Gastroesophageal sphincter (tissue), 4 donors: ENCODE results near the gene CNTNAP2. TPM values are rescaled to one million over a fixed set of nuclear protein-coding genes. Genes with fewer than 3 reads are reported as not detected.

Source experiments
- ATAC-seq: fragments of 150-250 bp; one replicate; pipeline ENCODE4 v1.9.1; 2016; ENCODE audit warnings: mild to moderate bottlenecking, moderate library complexity
- H3K27ac ChIP-seq, 4 donors: fragments of 200-600 bp; sonication (generic) in 3 of 4; 1 replicate in 3 of 4; 2 replicates in 1 of 4; pipeline ENCODE4 v1.5.1; 2016 to 2019
- H3K27me3 ChIP-seq: fragments of 200-600 bp; sonication (generic); one replicate; pipeline ENCODE4 v1.5.1; 2019
- H3K36me3 ChIP-seq, 2 donors: fragments of 200-600 bp; sonication (generic); one replicate each; pipeline ENCODE4 v1.5.1; 2019; ENCODE audit warnings: control low read depth in 1 of 2
- H3K4me1 ChIP-seq, 3 donors: fragments of 200-600 bp; sonication (generic); 1 replicate in 2 of 3; 2 replicates in 1 of 3; pipeline ENCODE4 v1.5.1; 2016 to 2019; ENCODE audit warnings: control low read depth in 2 of 3
- H3K4me3 ChIP-seq, 2 donors: fragments of 200-600 bp; sonication (generic); one replicate each; pipeline ENCODE4 v1.5.1; 2019; ENCODE audit warnings: mild to moderate bottlenecking in 1 of 2, moderate library complexity in 1 of 2
- H3K9me3 ChIP-seq, 3 donors: fragments of 200-600 bp; sonication (generic); one replicate each; pipeline ENCODE4 v1.5.1; 2017 to 2019; ENCODE audit warnings: control low read depth in 2 of 3
- EP300 ChIP-seq: sonication (generic); formaldehyde crosslinking; IDR thresholded peaks from one replicate; pipeline ENCODE4 v1.6.1; 2017; ENCODE audit warnings: antibody characterized with exemption, mild to moderate bottlenecking
- POLR2A ChIP-seq, 2 donors: fragments of 450-650 bp; IDR thresholded peaks; one replicate each; pipeline ENCODE4 v1.6.1; 2017; ENCODE audit warnings: antibody characterized with exemption in 2 of 2, mild to moderate bottlenecking in 2 of 2, moderate library complexity in 1 of 2
- POLR2AphosphoS5 ChIP-seq: sonication (generic); formaldehyde crosslinking; IDR thresholded peaks from one replicate; pipeline ENCODE4 v1.6.1; 2017; ENCODE audit warnings: antibody characterized with exemption
- WGBS, 2 donors: methylation state at CpG; one replicate each; pipeline ENCODE4 v1.1.5; 2018; ENCODE audit warnings: low coverage in 1 of 2; 5-methylcytosine and 5-hydroxymethylcytosine counted together
- total RNA-seq, 4 donors: library from RNA; depleted of rRNA; stranded (reverse); fragments of >200 nt; gene quantifications; one replicate each; pipeline ENCODE4 v1.1.0, GENCODE V29; 2016
- TF ChIP-seq, protein P1 (sequence below), 4 experiments: fragments of 200-600 bp in 2 of 4; fragments of 450-650 bp in 2 of 4; sonication (generic) in 1 of 4; IDR thresholded peaks; one replicate each; pipeline ENCODE4 v1.5.1; 2017 to 2019; ENCODE audit warnings: antibody characterized with exemption in 4 of 4, mild to moderate bottlenecking in 2 of 4, moderate library complexity in 2 of 4

CNTNAP2 gene
- total RNA-seq, 4 donors from 2014 or later, result 1.5 to 8.9 (median 3.2) TPM

DNA sequence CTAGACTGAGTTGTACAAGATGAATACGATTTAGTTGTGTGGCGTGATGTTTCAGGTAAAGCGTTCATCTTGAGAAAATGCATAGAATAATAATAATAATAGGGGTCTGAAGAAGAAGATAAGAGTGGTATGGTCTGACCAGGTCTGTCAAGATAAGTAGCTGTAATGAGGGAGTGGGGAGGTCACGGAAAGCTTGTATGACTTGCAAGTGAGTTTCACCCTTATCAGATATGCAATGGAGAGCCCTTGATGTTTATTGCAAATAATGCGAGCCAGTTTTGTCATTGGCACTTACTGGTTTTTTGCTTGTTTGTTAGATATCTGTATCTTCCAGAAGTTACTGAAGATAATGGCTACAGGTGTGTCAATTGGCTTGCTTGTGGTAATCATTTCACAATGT, 611.5 kb downstream of the CNTNAP2 start:
- ATAC-seq, result no peak
- no peak for TF ChIP-seq EP300
- TF ChIP-seq POLR2AphosphoS5, result no peak
- TF ChIP-seq, protein P1, sequence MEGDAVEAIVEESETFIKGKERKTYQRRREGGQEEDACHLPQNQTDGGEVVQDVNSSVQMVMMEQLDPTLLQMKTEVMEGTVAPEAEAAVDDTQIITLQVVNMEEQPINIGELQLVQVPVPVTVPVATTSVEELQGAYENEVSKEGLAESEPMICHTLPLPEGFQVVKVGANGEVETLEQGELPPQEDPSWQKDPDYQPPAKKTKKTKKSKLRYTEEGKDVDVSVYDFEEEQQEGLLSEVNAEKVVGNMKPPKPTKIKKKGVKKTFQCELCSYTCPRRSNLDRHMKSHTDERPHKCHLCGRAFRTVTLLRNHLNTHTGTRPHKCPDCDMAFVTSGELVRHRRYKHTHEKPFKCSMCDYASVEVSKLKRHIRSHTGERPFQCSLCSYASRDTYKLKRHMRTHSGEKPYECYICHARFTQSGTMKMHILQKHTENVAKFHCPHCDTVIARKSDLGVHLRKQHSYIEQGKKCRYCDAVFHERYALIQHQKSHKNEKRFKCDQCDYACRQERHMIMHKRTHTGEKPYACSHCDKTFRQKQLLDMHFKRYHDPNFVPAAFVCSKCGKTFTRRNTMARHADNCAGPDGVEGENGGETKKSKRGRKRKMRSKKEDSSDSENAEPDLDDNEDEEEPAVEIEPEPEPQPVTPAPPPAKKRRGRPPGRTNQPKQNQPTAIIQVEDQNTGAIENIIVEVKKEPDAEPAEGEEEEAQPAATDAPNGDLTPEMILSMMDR (IDR thresholded peaks at IDR 0.05), result no peak
- TF ChIP-seq POLR2A (IDR thresholded peaks at IDR 0.05), result no peak
- Histone ChIP-seq H3K9me3 (no peaks in the 10 kb centered on the region), H3K36me3 (no peaks in the 10 kb centered on the region), H3K27ac (no peak overlapping the region), H3K4me1 (no peaks in the 10 kb centered on the region), H3K27me3 (no peaks in the 10 kb centered on the region), H3K4me3 (no peak overlapping the region)
- 91% methylated on average over 4 to 5 of the region's 5 CpGs for WGBS, 2 donors

DNA sequence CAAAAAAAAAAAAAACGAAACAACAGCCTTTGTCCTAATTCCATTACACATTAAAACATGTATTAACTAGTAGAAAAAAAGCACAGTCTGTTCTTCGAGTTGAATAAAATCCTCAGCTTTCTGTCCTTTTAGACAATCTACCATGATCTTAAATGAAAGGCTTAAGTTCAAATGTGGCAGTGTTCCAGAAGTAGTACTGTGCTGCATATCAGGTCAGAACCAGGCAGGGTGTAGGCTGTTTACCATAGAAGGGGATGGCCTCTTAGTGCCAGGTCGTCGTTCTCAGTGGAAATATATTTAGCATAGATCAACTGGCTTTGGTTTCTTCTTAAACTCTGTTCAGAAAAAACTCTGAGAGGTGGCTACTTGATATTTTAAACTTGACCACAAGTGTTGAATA, 612.0 kb downstream of the CNTNAP2 start:
- no peak for ATAC-seq
- no peak overlapping the region for H3K27ac ChIP-seq
- no peak for TF ChIP-seq POLR2AphosphoS5
- TF ChIP-seq EP300, result no peak
- TF ChIP-seq POLR2A (IDR thresholded peaks at IDR 0.05), result no peak
- TF ChIP-seq, protein P1 (IDR thresholded peaks at IDR 0.05), result no peak
- H3K9me3 ChIP-seq, result no peaks in the 10 kb centered on the region
- WGBS, 2 donors, result 63 to 72% methylated on average over 4 of the region's 4 CpGs
- no peaks in the 10 kb centered on the region for H3K4me1 ChIP-seq
- no peaks in the 10 kb centered on the region for H3K27me3 ChIP-seq
- H3K36me3 ChIP-seq, result no peaks in the 10 kb centered on the region
- no peak overlapping the region for H3K4me3 ChIP-seq

GRCh38 chr7:146731185-146731584, 614.6 kb downstream of the CNTNAP2 start:
- H3K36me3 ChIP-seq, result no peaks in the 10 kb centered on the region
- no peaks in the 10 kb centered on the region for H3K27me3 ChIP-seq
- WGBS, 2 donors, result 82 to 97% methylated on average over 3 to 4 of the region's 4 CpGs
- H3K9me3 ChIP-seq, result no peaks in the 10 kb centered on the region
- no peak for ATAC-seq
- TF ChIP-seq, protein P1 (IDR thresholded peaks at IDR 0.05), result no peak
- TF ChIP-seq EP300, result no peak
- no peak overlapping the region for H3K4me3 ChIP-seq
- no peak overlapping the region for H3K27ac ChIP-seq
- no peaks in the 10 kb centered on the region for H3K4me1 ChIP-seq

GRCh38 chr7:146735992-146736391, 619.4 kb downstream of the CNTNAP2 start:
- ATAC-seq, result no peak
- 48 to 73% methylated on average over 2 of the region's 2 CpGs for WGBS, 2 donors
- Histone ChIP-seq H3K4me1 (no peaks in the 10 kb centered on the region), H3K27me3 (no peaks in the 10 kb centered on the region), H3K9me3 (peaks cover 0 to 20% (median 0%) of the 10 kb centered on the region in 3 donors), H3K36me3 (no peaks in the 10 kb centered on the region), H3K27ac (no peak overlapping the region), H3K4me3 (no peak overlapping the region)
- TF ChIP-seq, protein P1 (IDR thresholded peaks at IDR 0.05), result no peak
- TF ChIP-seq POLR2AphosphoS5, result no peak
- TF ChIP-seq POLR2A (IDR thresholded peaks at IDR 0.05), result no peak
- TF ChIP-seq EP300, result no peak

- no peak for ATAC-seq
- Histone ChIP-seq H3K4me3 (no peak overlapping the region), H3K4me1 (no peaks in the 10 kb centered on the region), H3K27me3 (no peaks in the 10 kb centered on the region), H3K9me3 (peaks cover 0 to 22% (median 0%) of the 10 kb centered on the region in 3 donors), H3K27ac (no peak overlapping the region), H3K36me3 (no peaks in the 10 kb centered on the region)
- no peak for TF ChIP-seq POLR2AphosphoS5
- TF ChIP-seq POLR2A (IDR thresholded peaks at IDR 0.05), result no peak
- TF ChIP-seq, protein P1 (IDR thresholded peaks at IDR 0.05), result no peak
- TF ChIP-seq EP300, result no peak
- WGBS, 2 donors, result 53 to 68% methylated on average over 4 to 5 of the region's 5 CpGs
Observed at GRCh38 chr7:146736446-146737190, 620.0 kb downstream of the CNTNAP2 start.
